Heart left ventricle (tissue), 16 donors: ENCODE results near the gene CAMK2N2. TPM values are rescaled to one million over a fixed set of nuclear protein-coding genes. Genes with fewer than 3 reads are reported as not detected.

ENCODE experiments used
- ATAC-seq, 4 donors: fragments of 200-7000 bp; cut with Tn5 transposase; one replicate each; pipeline ENCODE4 v1.9.1; 2020 to 2022; ENCODE audit warnings: moderate library complexity in 4 of 4, mild to moderate bottlenecking in 3 of 4, moderate number of reproducible peaks in 1 of 4
- DNase-seq, 5 donors: peaks; one replicate each; pipeline ENCODE4 v3.0.0-alpha.2; 2020
- H3K27ac ChIP-seq, 12 donors: fragments of 200-600 bp; sonication (generic) in 4 of 12; one replicate each; pipeline versions ENCODE4 v1.5.0 to v1.8.0; 2016 to 2022; ENCODE audit warnings: mild to moderate bottlenecking in 2 of 12
- H3K27me3 ChIP-seq, 9 donors: fragments of 200-600 bp; sonication (generic) in 2 of 9; one replicate each; pipeline versions ENCODE4 v1.5.1 to v1.8.0; 2016 to 2022; ENCODE audit warnings: mild to moderate bottlenecking in 3 of 9
- H3K36me3 ChIP-seq, 9 donors: fragments of 200-600 bp; sonication (generic) in 2 of 9; one replicate each; pipeline versions ENCODE4 v1.5.0 to v1.8.0; 2018 to 2022; ENCODE audit warnings: mild to moderate bottlenecking in 2 of 9
- H3K4me1 ChIP-seq, 12 donors: fragments of 200-600 bp; sonication (generic) in 4 of 12; one replicate each; pipeline versions ENCODE4 v1.5.0 to v1.8.0; 2016 to 2022; ENCODE audit warnings: mild to moderate bottlenecking in 3 of 12
- H3K4me3 ChIP-seq, 12 donors: fragments of 200-600 bp; sonication (generic) in 4 of 12; one replicate each; pipeline versions ENCODE4 v1.5.0 to v1.8.0; 2017 to 2022; ENCODE audit warnings: mild to moderate bottlenecking in 9 of 12, moderate library complexity in 4 of 12
- H3K9me3 ChIP-seq, 12 donors: fragments of 200-600 bp; sonication (generic) in 4 of 12; one replicate each; pipeline versions ENCODE4 v1.5.0 to v1.8.0; 2016 to 2022; ENCODE audit warnings: mild to moderate bottlenecking in 1 of 12
- POLR2A ChIP-seq, 2 donors: fragments of 450-650 bp; IDR thresholded peaks; one replicate each; pipeline ENCODE4 v1.6.1; 2017; ENCODE audit warnings: antibody characterized with exemption in 2 of 2, mild to moderate bottlenecking in 2 of 2, moderate library complexity in 2 of 2
- WGBS, 4 donors: extraction: QIAGEN DNeasy Blood & Tissue Kit in 2 of 4; methylation state at CpG; one replicate each; pipeline versions ENCODE4 v1.1.5 to v1.1.7; 2013 to 2018; 5-methylcytosine and 5-hydroxymethylcytosine counted together
- intact Hi-C, 10 donors: fragments of 100-400 bp; cut with DNase I; formaldehyde crosslinking; loops; one replicate each; pipeline versions ENCODE4 v1.11.1 to v1.14.2; 2022
- polyA plus RNA-seq, 2 donors: library from polyadenylated mRNA; stranded (reverse); fragments of 200-250 nt; gene quantifications; one replicate each; pipeline ENCODE4 v1.2.3, GENCODE V29; 2013
- total RNA-seq, 9 donors: library from RNA; depleted of rRNA in 2 of 9; stranded (reverse); fragments of >200 nt in 2 of 9; fragmentation: NEBNext Ultra II Directional in 3 of 9; extraction: Animal tissue kit (Norgen Biotek cat#: 25700) in 3 of 9; gene quantifications; one replicate each; pipeline versions ENCODE4 v1.1.0 to v1.2.4, GENCODE V29; 2016 to 2023
- TF ChIP-seq, protein P1 (sequence below), 12 donors: fragments of 200-600 bp; sonication (generic) in 4 of 12; IDR thresholded peaks; one replicate each; pipeline versions ENCODE4 v1.5.0 to v1.8.0; 2018 to 2022; ENCODE audit warnings: antibody characterized with exemption in 12 of 12, mild to moderate bottlenecking in 5 of 12
- donor health status: ischemic (EF 13 %, LVEDD 7.1; RV severe dilation, severe dysfunction).
- donor health status: healthy with polysubstance abuse.
- donor health status: DM: no; HTN: yes; CAD: no.
- donor health status: DM: no; HTN: no; CAD: no.
- donor health status: ischemic (EF 25% LVEDD 6.9; RV normal size, moderate dysfunction).
- donor health status: ischemic (EF 25% LVEDD 5.7; RV mildly dilated, moderate dysfunction).
- donor health status: healthy.
- donor health status: DM: yes; HTN: yes; CAD: no.
- donor health status: ischemic (EF 35%, LVEDD 5.7; RV mildly dilated, moderate dysfunction).
- donor health status: nonischemic (EF 11% LVEDD 7.7; RV severe dilation, severe dysfunction).
- donor health status: DM: yes; HTN: yes; CAD: no.
- donor health status: PGD.
- donor health status: ischemic (EF 29% LVEDD 5.4; RV normal size, mild dysfunction).
- donor health status: nonischemic (EF 23%, LVEDD 6.1; RV moderate dilation, normal function).

Gene CAMK2N2
- total and polyA plus RNA-seq, 11 donors, result 0.14 to 0.37 (median 0.26) TPM; not detected in 6

DNA sequence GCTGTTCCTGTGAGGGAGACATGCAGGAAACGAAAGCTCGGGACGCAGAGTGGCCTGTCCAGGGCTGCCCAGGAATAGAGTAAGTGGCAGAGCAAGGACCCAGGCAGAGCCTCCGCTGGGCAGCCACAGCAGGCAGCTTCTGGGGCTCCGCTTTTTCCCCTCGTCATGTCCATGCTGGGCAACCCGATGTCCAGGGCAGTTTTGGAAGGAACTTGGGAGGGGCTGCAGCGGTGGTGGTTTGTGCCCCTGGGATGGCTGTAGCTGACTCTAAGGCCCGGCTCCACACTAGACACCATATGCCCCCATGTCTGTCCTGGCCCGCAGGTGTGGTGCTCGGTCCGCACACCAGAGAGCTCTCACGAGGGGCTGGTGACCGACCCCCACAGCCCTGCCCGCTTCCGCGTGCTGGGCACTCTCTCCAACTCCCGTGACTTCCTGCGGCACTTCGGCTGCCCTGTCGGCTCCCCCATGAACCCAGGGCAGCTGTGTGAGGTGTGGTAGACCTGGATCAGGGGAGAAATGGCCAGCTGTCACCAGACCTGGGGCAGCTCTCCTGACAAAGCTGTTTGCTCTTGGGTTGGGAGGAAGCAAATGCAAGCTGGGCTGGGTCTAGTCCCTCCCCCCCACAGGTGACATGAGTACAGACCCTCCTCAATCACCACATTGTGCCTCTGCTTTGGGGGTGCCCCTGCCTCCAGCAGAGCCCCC lies 30.5 kb upstream of the CAMK2N2 start:
- Histone ChIP-seq H3K36me3 (no peaks in the 10 kb centered on the region), H3K27me3 (peaks cover 0 to 10% (median 3%) of the 10 kb centered on the region in 9 donors), H3K4me3 (no peak overlapping the region), H3K4me1 (no peaks in the 10 kb centered on the region), H3K9me3 (no peaks in the 10 kb centered on the region), H3K27ac (no peak overlapping the region)
- intact Hi-C loops, result loop anchor here in 4 of 10 donors (5.0 to 10.0 kb wide), 4 partner anchors 117 to 397 kb away; partner anchors contain the start of gene AP2M1 (in 1 of the 4)
- DNase-seq (no peak), ATAC-seq (peak in 1 of 4 donors; percentile 21)
- 86 to 90% (median 90%) methylated on average over 21 of the region's 21 CpGs for WGBS, 4 donors
- no peak for TF ChIP-seq POLR2A (IDR thresholded peaks at IDR 0.05)
- TF ChIP-seq, protein P1, sequence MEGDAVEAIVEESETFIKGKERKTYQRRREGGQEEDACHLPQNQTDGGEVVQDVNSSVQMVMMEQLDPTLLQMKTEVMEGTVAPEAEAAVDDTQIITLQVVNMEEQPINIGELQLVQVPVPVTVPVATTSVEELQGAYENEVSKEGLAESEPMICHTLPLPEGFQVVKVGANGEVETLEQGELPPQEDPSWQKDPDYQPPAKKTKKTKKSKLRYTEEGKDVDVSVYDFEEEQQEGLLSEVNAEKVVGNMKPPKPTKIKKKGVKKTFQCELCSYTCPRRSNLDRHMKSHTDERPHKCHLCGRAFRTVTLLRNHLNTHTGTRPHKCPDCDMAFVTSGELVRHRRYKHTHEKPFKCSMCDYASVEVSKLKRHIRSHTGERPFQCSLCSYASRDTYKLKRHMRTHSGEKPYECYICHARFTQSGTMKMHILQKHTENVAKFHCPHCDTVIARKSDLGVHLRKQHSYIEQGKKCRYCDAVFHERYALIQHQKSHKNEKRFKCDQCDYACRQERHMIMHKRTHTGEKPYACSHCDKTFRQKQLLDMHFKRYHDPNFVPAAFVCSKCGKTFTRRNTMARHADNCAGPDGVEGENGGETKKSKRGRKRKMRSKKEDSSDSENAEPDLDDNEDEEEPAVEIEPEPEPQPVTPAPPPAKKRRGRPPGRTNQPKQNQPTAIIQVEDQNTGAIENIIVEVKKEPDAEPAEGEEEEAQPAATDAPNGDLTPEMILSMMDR (IDR thresholded peaks at IDR 0.05), result no peak

DNA sequence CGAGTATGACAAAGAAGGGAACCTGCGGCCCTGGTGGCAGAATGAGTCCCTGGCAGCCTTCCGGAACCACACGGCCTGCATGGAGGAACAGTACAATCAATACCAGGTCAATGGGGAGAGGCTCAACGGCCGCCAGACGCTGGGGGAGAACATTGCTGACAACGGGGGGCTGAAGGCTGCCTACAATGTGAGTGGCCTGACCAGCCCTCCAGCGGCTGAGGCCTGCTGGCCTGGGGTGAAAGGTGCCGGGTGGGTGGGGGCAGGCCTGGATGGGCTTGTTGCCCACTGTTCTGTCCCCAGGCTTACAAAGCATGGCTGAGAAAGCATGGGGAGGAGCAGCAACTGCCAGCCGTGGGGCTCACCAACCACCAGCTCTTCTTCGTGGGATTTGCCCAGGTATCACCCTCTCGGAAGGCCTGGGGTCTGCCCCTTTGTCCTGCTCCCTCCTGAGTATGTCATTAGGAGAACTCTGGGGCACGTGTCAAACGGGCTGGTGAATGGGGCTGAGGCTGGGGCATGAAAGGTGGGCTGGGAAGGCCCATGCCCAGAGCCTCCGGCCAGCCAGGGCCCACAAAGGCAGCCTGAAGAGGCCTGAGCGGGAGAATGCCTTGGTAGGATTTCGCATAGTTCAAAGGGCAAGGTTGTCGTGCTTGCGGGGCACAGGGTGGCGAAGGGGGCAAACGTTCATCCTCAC lies 29.8 kb upstream of the CAMK2N2 start:
- DNase-seq, result no peak
- H3K4me3 ChIP-seq, result no peak overlapping the region
- intact Hi-C loops, result loop anchor here in 4 of 10 donors (5.0 to 10.0 kb wide), 4 partner anchors 116 to 396 kb away; partner anchors contain the start of gene AP2M1 (in 1 of the 4)
- H3K27ac ChIP-seq, result no peak overlapping the region
- H3K9me3 ChIP-seq, result no peaks in the 10 kb centered on the region
- no peaks in the 10 kb centered on the region for H3K36me3 ChIP-seq
- no peaks in the 10 kb centered on the region for H3K4me1 ChIP-seq
- H3K27me3 ChIP-seq, result peaks cover 0 to 10% (median 3%) of the 10 kb centered on the region in 9 donors
- TF ChIP-seq POLR2A (IDR thresholded peaks at IDR 0.05), result no peak
- WGBS, 4 donors, result 87 to 91% (median 87%) methylated on average over 22 of the region's 22 CpGs
- ATAC-seq, result no peak

DNA sequence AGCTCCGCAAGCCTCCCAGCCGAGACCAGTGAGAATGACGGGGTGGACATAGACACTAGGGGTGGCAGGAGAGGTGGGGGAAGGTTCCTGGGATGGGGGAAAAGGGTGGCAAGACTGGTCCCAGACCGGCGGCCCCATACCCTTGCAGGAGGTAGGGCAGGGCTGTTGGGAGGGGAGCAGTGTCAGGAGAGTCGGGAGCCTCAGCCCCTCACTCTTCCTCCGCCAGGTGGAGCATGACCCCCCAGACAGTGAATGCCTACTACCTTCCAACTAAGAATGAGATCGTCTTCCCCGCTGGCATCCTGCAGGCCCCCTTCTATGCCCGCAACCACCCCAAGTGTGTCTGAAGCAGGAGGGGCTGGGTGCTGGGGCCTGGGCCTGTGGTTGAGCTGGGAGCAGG lies 29.0 kb upstream of the CAMK2N2 start:
- 81 to 89% (median 86%) methylated on average over 10 of the region's 10 CpGs for WGBS, 4 donors
- no peak for DNase-seq
- Histone ChIP-seq H3K27ac (no peak overlapping the region), H3K36me3 (no peaks in the 10 kb centered on the region), H3K4me3 (no peak overlapping the region), H3K27me3 (peaks cover 0 to 10% (median 3%) of the 10 kb centered on the region in 9 donors), H3K4me1 (no peaks in the 10 kb centered on the region), H3K9me3 (no peaks in the 10 kb centered on the region)
- no peak for ATAC-seq
- TF ChIP-seq, protein P1 (IDR thresholded peaks at IDR 0.05), result no peak
- intact Hi-C loops, result loop anchor here in 4 of 10 donors (5.0 to 10.0 kb wide), 4 partner anchors 116 to 396 kb away; partner anchors contain the start of gene AP2M1 (in 1 of the 4)

DNA sequence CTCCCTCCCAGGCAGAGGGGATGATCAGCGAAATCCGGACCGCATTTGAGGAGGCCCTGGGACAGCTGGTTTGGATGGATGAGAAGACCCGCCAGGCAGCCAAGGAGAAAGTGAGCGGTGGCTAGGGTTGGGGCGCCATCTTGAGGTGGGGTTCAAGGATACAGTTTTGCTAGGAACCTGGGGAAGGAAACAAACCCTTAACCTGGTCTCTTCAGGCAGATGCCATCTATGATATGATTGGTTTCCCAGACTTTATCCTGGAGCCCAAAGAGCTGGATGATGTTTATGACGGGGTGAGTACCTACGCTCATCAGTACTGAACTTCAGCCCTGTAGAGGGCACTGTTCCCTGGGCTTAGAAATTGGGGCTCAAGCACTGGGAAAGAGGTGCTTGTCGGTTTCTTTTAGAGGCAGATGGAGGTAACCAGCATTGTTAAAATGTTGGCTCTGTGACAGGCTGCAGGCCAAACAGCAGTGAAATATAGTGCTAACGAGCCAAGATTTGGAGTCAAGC lies 28.1 kb upstream of the CAMK2N2 start:
- no peak overlapping the region for H3K4me3 ChIP-seq
- H3K27me3 ChIP-seq, result peaks cover 0 to 10% (median 3%) of the 10 kb centered on the region in 9 donors
- intact Hi-C loops, result loop anchor here in 6 of 10 donors (1.0 to 10.0 kb wide), 3 partner anchors 394 to 395 kb away; no protein-coding TSS in a partner anchor
- TF ChIP-seq POLR2A (IDR thresholded peaks at IDR 0.05), result no peak
- TF ChIP-seq, protein P1 (IDR thresholded peaks at IDR 0.05), result peak in 11 of 12 donors; percentile 36 to 66 (median 53)
- DNase-seq, result peak in 2 of 5 donors; percentile 40 to 44
- WGBS, 4 donors, result 8 to 16% (median 10%) methylated on average over 10 of the region's 10 CpGs
- no peaks in the 10 kb centered on the region for H3K9me3 ChIP-seq
- peaks cover 0 to 7% (median 0%) of the 10 kb centered on the region in 12 donors for H3K4me1 ChIP-seq
- no peak overlapping the region for H3K27ac ChIP-seq
- H3K36me3 ChIP-seq, result no peaks in the 10 kb centered on the region
- peak; percentile 14 to 54 (median 47) for ATAC-seq
